ENCODE data around the gene CDK6.

- TF ChIP-seq ARNT (IDR thresholded peaks at IDR 0.05) (no peak), FOXK2 (IDR thresholded peaks at IDR 0.05) (no peak), BHLHE40 (IDR thresholded peaks at IDR 0.05; ENCODE audit: borderline replicate concordance) (no peak), NFRKB (IDR thresholded peaks at IDR 0.05) (no peak), SUZ12 (IDR thresholded peaks at IDR 0.05) (no peak), PKNOX1 (IDR thresholded peaks at IDR 0.05) (no peak), ZNF384 (IDR thresholded peaks at IDR 0.05) (no peak), ELF4 (IDR thresholded peaks at IDR 0.05) (no peak), HDGF (IDR thresholded peaks at IDR 0.05; ENCODE audit: borderline replicate concordance) (no peak), TARDBP (IDR thresholded peaks at IDR 0.05) (no peak), FOXM1 (IDR thresholded peaks at IDR 0.05; ENCODE audit: borderline replicate concordance) (no peak)
Observed at GRCh38 chr7:92720604-92721350, 115.6 kb downstream of the CDK6 start.
